Activated B cell treated with CpG ODN at 0.5 μM for 24 hours (primary cell): ENCODE data around the gene BRIP1. TPM values are rescaled to one million over a fixed set of nuclear protein-coding genes. Genes with fewer than 3 reads are reported as not detected.

ENCODE experiments used
- ATAC-seq: fragments of 200-7000 bp; cut with Tn5 transposase; one replicate; pipeline ENCODE4 v1.10.0; 2021; ENCODE audit warnings: low read depth, mild to moderate bottlenecking, moderate library complexity
- CTCF ChIA-PET: fragments of 350-600 bp; sonication (Branson Sonifier 250); formaldehyde crosslinking; loops from one replicate; lab custom pipeline; 2021; ENCODE audit warnings: antibody characterized with exemption; lab: Charles Lee
- POLR2A ChIA-PET: fragments of 350-600 bp; sonication (Branson Sonifier 250); formaldehyde crosslinking; loops from one replicate; lab custom pipeline; 2021; ENCODE audit warnings: antibody characterized with exemption; lab: Charles Lee
- DNase-seq: peaks from one replicate; pipeline ENCODE4 v3.0.0; 2022
- H3K27ac Mint-ChIP-seq: one replicate; pipeline ENCODE4 v1.8.0; 2020; ENCODE audit warnings: mixed read lengths
- H3K27me3 Mint-ChIP-seq: one replicate; pipeline ENCODE4 v1.8.0; 2021; ENCODE audit warnings: mixed read lengths
- H3K36me3 Mint-ChIP-seq: one replicate; pipeline ENCODE4 v1.8.0; 2021; ENCODE audit warnings: low read depth, mixed read lengths
- H3K4me1 Mint-ChIP-seq: one replicate; pipeline ENCODE4 v1.8.0; 2021; ENCODE audit warnings: mixed read lengths
- H3K4me3 Mint-ChIP-seq: one replicate; pipeline ENCODE4 v1.8.0; 2020; ENCODE audit warnings: mild to moderate bottlenecking, mixed read lengths
- H3K9me3 Mint-ChIP-seq: one replicate; pipeline ENCODE4 v1.8.0; 2020; ENCODE audit warnings: mixed read lengths
- intact Hi-C: fragments of 100-400 bp; cut with micrococcal nuclease; formaldehyde crosslinking; loops from one replicate; pipeline ENCODE4 v1.15.1; 2024
- total RNA-seq: library from RNA; stranded (reverse); gene quantifications from 2 replicates; pipeline ENCODE4 v1.2.3, GENCODE V29; 2022
- TF ChIP-seq, protein P1 (sequence below): fragments of 200-600 bp; IDR thresholded peaks from one replicate; pipeline ENCODE4 v1.8.0; 2022; ENCODE audit warnings: antibody characterized with exemption, mild to moderate bottlenecking

The BRIP1 gene
- total RNA-seq, 1 donor from 2014 or later, result 2.5 TPM

DNA sequence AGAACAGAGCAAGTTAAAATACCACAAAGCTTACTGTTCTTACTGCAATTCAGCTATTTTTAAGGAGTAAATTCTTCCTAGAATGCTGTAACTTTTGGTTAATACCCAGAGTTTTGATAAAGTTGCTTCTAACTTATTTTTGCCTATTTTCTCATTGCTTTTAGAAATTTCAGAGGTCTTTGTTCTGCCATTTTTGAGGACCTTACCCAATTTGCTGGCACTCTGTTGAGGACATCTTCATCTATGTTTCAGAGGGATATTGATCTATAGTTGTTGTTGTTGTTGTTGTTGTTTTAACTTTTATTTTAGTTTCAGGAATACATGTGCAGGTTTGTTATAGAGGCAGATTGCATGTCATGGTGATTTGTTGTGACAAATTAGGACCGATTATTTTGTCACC, 161.3 kb downstream of the BRIP1 start:
- no peak overlapping the region for H3K27ac Mint-ChIP-seq
- peaks cover 11% of the 10 kb centered on the region for H3K36me3 Mint-ChIP-seq
- peaks cover 45% of the 10 kb centered on the region for H3K9me3 Mint-ChIP-seq
- CTCF ChIA-PET, result interaction anchor here (0.6 kb wide), 1 partner anchor 86 kb away, joined by 3 read pairs; no protein-coding TSS in a partner anchor
- intact Hi-C loops, result no loop called here
- no peak overlapping the region for H3K4me3 Mint-ChIP-seq
- ATAC-seq (no peak), DNase-seq (no peak)
- POLR2A ChIA-PET, result no interaction called here
- H3K4me1 Mint-ChIP-seq, result no peaks in the 10 kb centered on the region
- no peaks in the 10 kb centered on the region for H3K27me3 Mint-ChIP-seq
- TF ChIP-seq, protein P1, sequence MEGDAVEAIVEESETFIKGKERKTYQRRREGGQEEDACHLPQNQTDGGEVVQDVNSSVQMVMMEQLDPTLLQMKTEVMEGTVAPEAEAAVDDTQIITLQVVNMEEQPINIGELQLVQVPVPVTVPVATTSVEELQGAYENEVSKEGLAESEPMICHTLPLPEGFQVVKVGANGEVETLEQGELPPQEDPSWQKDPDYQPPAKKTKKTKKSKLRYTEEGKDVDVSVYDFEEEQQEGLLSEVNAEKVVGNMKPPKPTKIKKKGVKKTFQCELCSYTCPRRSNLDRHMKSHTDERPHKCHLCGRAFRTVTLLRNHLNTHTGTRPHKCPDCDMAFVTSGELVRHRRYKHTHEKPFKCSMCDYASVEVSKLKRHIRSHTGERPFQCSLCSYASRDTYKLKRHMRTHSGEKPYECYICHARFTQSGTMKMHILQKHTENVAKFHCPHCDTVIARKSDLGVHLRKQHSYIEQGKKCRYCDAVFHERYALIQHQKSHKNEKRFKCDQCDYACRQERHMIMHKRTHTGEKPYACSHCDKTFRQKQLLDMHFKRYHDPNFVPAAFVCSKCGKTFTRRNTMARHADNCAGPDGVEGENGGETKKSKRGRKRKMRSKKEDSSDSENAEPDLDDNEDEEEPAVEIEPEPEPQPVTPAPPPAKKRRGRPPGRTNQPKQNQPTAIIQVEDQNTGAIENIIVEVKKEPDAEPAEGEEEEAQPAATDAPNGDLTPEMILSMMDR, result no peak

DNA sequence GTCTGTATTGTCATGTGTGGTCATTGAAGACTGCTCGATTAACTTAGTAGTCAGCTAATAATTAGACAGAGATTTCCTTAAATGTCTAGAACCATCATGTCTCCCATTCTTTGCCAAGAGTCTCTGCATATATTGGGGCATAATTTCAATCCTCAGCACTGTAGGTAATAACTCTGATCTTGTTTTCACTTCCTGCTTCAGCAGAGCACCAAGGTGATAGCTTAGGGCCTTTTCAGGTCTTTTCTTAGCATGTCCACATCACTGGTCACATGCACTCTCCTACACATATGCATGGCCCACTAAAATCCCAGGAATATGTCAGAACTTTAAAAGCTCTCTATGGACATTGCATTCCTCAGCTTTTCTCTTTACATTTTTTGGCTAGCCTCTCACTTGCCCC, 162.0 kb downstream of the BRIP1 start:
- DNase-seq, result no peak
- peaks cover 45% of the 10 kb centered on the region for H3K9me3 Mint-ChIP-seq
- H3K4me1 Mint-ChIP-seq, result no peaks in the 10 kb centered on the region
- ChIA-PET CTCF (no interaction called here), POLR2A (no interaction called here)
- intact Hi-C loops, result no loop called here
- H3K36me3 Mint-ChIP-seq, result peaks cover 11% of the 10 kb centered on the region
- TF ChIP-seq, protein P1, result no peak
- no peak overlapping the region for H3K4me3 Mint-ChIP-seq
- no peak overlapping the region for H3K27ac Mint-ChIP-seq
- ATAC-seq, result no peak
- no peaks in the 10 kb centered on the region for H3K27me3 Mint-ChIP-seq

DNA sequence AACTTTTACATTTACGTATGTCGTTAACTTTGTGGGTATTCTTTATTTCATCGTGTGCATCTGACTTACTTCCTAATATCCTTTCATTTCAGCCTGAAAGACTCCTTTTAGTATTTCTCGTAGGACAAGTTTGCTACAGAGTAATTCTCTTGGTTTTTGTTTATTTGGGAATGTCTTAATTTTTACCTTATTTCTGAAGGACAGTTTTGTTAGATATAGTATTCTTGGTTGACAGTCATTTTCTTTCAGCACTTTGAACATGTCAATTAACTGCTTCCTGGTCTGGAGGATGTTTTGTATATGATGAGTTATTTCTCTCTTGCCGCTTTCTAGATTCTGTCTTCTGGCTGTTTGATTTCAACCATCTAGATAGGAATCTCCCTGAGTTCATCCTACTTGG, 163.1 kb downstream of the BRIP1 start:
- Mint-ChIP-seq H3K9me3 (peaks cover 49% of the 10 kb centered on the region), H3K27ac (no peak overlapping the region), H3K4me3 (no peak overlapping the region), H3K4me1 (no peaks in the 10 kb centered on the region), H3K27me3 (no peaks in the 10 kb centered on the region), H3K36me3 (peaks cover 11% of the 10 kb centered on the region)
- POLR2A ChIA-PET, result no interaction called here
- intact Hi-C loops, result no loop called here
- no peak for DNase-seq
- no peak for ATAC-seq
- CTCF ChIA-PET, result no interaction called here
- TF ChIP-seq, protein P1, result no peak

DNA sequence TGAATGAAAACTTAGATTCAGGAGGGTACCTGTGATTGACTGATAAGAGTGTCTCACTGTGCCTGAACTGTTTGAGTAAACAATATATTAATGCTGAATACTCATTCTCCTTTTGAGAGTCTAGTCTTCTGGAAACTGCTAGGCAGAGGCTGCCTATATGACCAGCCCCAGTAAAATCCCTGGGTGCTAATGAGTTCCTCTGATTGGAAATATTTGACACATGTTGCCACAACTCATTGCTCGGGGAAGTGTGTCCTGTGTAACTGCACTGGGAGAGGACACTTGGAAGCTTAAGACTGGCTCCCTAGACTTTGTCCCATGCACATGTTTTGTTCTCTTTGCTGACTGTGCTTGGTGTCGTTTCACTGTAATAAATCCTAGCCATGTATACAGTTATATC, 163.6 kb downstream of the BRIP1 start:
- DNase-seq (no peak), ATAC-seq (no peak)
- Mint-ChIP-seq H3K27ac (no peak overlapping the region), H3K36me3 (peaks cover 11% of the 10 kb centered on the region), H3K4me3 (no peak overlapping the region), H3K9me3 (peaks cover 51% of the 10 kb centered on the region), H3K4me1 (no peaks in the 10 kb centered on the region), H3K27me3 (no peaks in the 10 kb centered on the region)
- CTCF ChIA-PET, result no interaction called here
- intact Hi-C loops, result no loop called here
- POLR2A ChIA-PET, result no interaction called here
- TF ChIP-seq, protein P1, result no peak

DNA sequence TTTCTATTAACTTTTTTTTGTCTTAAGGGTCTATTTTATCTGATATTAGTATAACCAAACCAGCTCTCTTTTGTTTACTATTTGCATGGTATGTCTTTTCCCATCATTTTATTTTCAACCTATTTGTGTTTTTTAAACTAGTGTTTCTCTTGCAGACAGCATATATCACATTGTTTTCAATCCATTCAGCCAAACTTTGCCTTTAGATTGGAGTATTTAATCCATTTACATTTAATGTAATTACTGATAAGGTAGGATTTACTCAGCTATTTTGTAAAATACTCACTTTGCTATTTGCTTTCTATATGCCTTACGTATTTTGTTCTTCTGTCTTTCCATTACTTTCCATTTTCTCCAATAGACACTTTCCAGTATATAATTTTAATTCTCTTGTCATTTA, 164.3 kb downstream of the BRIP1 start:
- Mint-ChIP-seq H3K9me3 (peaks cover 47% of the 10 kb centered on the region), H3K36me3 (peaks cover 11% of the 10 kb centered on the region), H3K4me3 (no peak overlapping the region)

More for the DNA sequence above, 164.3 kb downstream of the BRIP1 start:
- CTCF ChIA-PET, result no interaction called here
- no peak for ATAC-seq
- intact Hi-C loops, result no loop called here
- DNase-seq, result no peak
- POLR2A ChIA-PET, result no interaction called here
- Mint-ChIP-seq H3K27ac (no peak overlapping the region), H3K27me3 (no peaks in the 10 kb centered on the region), H3K4me1 (no peaks in the 10 kb centered on the region)
- TF ChIP-seq, protein P1, result no peak
